Measurements from ENCODE around the gene RPS14.

DNA sequence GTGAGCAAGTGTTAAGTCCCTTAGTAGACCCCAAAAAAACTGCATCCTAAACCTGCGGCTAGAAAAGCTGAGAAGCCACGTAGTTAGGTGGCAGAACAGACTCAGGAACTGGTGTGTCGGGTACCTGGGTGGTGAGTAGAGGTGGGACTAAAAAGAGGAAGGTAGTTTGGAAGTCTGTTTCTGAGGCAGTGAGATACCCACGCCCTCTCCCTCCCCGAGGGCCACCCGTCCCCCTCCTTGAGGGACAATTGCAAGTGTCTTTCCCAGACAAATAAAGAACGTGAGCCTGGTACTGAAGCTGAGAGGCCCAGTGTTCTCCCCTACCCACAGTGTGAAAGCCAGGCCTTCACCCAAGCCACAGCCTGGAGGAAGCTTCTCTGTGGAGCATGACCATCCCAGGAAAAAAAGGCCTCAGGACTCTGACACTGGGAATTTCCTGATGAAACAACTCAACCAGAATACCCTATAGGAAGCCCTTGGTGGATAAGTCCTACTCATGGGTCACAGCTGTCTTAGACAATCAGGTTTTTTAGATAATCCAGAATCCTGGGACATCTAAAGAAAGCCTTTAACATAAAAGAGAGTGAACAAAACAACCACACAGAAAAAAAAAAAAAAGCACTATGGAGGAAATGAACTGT is 29.8 kb downstream of the RPS14 start:
- TF ChIP-seq, protein P1, sequence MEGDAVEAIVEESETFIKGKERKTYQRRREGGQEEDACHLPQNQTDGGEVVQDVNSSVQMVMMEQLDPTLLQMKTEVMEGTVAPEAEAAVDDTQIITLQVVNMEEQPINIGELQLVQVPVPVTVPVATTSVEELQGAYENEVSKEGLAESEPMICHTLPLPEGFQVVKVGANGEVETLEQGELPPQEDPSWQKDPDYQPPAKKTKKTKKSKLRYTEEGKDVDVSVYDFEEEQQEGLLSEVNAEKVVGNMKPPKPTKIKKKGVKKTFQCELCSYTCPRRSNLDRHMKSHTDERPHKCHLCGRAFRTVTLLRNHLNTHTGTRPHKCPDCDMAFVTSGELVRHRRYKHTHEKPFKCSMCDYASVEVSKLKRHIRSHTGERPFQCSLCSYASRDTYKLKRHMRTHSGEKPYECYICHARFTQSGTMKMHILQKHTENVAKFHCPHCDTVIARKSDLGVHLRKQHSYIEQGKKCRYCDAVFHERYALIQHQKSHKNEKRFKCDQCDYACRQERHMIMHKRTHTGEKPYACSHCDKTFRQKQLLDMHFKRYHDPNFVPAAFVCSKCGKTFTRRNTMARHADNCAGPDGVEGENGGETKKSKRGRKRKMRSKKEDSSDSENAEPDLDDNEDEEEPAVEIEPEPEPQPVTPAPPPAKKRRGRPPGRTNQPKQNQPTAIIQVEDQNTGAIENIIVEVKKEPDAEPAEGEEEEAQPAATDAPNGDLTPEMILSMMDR (conservative IDR thresholded peaks at IDR 0.05; ENCODE audit: low read length), result no peak
- no peak for TF ChIP-seq EZH2phosphoT487 (IDR thresholded peaks at IDR 0.05; ENCODE audit: borderline replicate concordance)

Data from Loucy (cell line).